Activated T-helper 1 cell treated with anti-CD3 and anti-CD28 coated beads, Interleukin-2, amount 50 U/mL, for 16 hours (primary cell): Measurements from ENCODE around the gene MEF2C.
A peak's percentile ranks its signal among the peaks of the same experiment; 100 is the strongest.

Experiments used
- DNase-seq, 2 donors: peaks; one replicate each; pipeline ENCODE4 v3.0.0-alpha.2; 2020; ENCODE audit warnings: low read depth in 1 of 2, low spot score in 1 of 2

MEF2C gene

DNA sequence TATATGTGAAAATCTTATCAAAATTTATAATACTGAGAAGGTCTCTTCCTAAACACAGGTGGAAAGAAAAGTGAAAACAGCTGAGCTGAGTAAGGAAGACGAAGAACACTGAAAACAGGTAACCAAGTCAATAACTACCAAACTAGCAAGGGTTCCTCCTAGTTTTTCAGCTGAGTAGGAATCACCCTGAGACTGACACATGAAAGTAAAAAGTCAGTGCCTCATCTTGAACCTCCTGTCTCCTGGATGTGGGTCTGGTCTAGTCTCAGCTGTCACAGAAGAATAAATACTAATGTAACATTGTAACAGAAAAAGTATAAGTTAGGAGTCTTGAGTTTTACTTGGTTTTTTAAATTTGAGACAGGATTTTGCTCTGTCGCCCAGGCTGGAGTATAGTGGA is 121.0 kb downstream of the MEF2C start:
- DNase-seq, result no peak

DNA sequence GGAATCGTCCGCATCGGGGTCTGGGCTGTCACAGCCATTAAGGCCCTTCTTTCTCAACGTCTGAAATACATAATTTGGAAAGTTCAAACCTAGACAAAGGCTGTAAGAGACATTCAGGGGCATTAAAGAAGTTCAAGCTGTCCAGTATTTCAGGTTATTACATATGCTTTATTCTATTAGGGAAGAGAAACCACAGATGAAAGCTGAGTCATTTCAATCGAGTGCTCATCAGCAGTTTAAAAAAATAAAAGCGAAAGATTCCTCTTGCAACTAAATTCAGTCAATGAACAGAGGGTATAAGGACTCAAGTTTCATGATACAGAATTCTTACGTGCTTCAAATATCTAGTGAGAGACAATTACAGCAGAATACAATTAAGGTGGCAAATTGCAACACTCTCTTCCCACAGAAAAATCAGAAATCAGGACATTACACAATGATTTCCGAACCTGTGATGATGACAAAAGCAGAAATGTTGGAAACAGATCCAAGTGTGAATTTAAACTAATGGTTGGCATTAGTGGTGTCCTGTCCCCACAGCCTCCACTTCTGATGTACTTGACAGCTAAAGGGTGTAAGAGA is 121.6 kb downstream of the MEF2C start:
- DNase-seq, result no peak

DNA sequence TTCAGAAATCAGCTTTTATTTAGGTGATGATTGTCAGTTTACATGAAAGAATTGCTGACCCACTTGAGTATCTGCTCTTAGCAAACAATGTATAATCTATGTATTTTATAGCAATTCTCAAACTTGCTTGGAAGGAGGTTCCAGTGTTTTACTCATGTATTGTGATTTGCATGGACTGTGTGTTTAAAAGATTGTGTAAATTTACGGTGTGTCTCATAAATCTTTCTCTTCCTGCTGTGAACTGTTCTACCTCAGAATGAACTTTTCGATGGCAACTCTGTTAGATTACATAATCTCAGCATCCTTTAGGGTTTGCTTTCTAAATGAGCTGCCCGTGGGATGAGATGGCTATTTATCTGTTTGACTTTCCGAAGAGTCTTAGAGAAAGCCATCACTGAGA is 122.5 kb downstream of the MEF2C start:
- DNase-seq, result no peak

DNA sequence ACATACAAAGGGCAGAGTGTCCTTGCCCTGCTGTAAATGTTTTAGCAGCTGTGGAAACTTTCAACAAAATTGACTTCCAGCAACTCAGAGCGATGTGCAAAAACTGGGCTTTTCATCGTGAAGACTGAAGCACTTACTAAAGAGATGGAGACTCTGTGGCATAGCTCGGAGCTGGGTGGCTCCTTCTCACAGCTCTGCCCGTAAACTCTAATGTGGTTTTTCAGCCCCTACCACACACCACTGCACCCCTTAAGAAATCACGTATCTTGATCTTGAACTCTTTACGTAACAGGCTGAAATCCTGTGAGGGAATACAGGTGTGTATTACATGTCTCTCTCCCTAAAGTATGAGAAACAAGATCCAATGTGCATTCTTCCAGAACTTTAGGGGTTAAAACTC is 124.4 kb downstream of the MEF2C start:
- no peak for DNase-seq

- no peak for DNase-seq
Measured at GRCh38 chr5:88758184-88758583, 124.8 kb downstream of the MEF2C start.

GRCh38 chr5:88756953-88757352 is 126.0 kb downstream of the MEF2C start:
- DNase-seq, result no peak

DNA sequence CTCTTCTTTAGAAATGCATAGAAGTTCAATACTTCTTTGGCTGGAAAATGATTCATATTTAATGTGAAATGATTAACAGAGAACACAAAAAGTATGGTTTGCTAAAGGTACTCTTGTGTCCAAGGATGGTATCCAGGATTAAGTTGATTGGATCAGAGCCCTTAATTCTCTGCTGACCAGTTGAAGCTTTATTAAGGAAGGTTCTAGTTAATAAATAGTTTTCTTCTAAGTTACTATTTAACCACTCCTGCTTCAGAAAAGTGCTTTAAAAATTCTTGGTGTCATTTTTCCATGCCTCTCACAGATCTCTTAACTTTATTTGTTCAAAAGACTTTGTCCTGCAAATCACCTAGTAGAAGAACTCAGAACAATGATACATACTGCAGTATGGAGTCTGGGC is 134.3 kb downstream of the MEF2C start:
- no peak for DNase-seq

DNA sequence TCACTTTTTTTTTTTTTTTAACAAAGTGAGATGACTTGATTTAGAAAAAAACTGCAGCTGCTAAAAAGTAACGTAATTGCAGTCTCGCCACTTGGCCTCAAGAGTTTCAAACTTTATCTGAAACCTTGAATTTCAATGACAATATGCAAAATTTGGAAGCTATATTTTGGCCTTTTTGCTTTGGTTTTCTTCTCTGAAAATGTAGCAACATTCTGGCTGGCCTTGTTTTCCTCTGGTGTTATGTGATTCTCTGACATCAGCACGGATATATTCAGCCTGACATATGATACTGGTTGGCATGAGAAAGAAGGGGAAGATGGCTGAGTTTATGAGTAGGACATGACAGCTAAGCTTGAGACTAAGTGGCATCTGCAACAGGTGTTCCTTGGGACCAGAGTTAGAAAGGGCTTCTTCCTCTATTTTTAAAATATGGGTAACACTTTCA is 136.5 kb downstream of the MEF2C start:
- no peak for DNase-seq

GRCh38 chr5:88745093-88745696 is 137.8 kb downstream of the MEF2C start:
- no peak for DNase-seq

DNA sequence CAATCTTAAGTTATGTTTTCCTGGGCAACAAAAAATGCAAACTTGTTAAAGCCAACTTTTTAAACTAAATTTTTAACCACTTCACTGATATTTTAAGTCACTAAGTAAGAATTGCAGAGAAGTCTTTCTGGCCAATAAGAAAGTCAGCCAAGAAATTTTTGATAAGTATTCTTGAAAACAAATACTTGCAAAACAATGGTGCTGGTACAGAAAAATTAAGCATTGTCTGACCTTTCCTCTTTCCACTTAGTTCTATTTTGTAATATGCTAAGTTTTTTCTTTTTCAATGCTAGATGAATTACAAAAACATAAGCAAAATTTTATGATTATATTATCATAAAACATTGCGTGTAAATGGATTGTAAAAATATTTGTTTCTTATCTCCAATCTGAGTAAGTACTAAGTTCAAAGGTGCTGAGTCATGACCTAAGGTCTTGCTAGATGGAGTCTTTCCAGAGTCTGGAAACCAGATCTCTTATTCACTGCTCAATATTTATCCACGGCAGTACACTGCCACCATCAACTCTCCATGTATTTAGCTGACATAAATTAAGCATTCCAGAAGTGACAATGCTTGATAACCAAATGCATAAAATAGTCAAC is 139.7 kb downstream of the MEF2C start:
- no peak for DNase-seq

DNA sequence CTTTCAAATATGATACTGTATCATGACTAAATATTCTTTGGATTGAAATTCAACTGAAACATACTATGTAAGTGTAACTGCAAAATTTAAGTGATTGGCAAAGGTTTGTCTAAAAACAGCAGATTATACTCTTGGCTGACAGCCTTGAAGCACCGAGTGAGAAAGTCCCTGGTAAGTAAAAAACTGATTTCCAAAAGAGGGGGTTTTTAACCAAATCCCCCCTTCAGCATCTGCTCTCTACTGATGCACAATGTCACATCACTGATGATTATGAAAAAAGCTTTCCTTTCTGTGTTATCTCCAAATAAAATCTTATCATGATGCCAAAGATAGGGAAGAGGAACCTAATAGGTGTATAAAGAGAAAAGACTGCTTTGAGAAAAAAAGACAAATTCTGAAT is 141.0 kb downstream of the MEF2C start:
- DNase-seq, result no peak

DNA sequence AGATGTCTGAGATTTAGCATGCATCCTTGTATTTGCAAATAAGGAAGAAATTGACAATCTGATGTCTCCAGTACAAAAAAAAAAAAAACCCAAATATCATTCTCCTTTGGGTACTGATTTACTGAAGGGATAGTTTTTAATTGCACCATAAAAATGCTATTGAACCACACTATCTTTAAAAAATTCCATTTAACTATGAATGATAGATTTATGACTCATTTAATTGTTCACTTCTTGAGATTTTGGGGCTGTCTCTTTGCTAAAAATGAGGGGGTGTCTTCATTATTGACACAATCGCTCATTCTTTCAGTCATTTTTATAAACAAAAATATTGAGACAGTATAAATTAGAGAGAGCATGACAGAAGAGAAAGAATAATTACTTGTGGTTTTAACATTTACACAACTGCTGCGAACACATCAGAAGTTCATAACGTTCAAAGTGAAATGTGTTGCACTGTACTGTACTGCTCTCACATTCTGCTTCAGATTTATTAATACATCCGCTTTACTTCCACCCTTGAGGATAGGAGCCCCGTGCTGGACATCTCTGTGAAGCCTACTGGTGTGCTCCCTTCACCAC is 142.3 kb downstream of the MEF2C start:
- DNase-seq, result no peak

DNA sequence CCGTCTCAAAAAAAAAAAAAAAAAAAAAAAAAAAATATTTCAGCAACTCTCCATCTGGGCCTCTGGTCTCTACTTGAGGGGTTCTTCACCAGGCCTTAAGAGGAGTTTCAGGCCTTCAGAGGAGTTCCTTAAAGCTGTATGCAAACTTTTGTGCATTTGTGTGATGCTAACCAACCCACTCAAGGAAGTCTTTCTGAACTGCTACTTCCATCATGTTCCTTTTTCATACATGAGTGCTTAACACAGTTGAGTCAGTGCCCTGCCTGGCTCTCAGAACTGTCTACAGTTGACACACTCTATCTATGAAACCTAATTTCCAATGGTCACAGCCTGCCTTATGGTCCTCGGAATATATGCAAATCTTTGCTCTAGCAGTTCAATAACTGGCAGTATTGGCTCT is 146.5 kb downstream of the MEF2C start:
- DNase-seq, result no peak

DNA sequence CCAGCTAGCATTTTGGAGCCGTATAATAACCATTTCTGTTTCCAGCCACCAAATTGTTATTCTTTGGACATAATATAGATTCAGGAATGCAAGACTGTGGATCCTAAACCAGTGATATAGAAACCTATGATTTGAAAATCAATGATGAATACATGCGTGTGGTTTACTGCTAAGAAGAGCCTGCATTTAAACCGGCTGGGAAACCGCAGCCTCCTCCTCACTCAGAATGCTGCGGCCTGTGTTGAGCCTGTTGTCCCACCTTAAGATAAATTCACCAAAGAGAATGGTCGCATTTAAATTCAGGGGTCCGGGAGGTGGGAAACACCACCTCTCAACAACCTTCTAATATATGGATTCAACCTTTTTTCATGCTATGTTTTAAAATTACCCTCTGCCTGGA is 148.0 kb downstream of the MEF2C start:
- no peak for DNase-seq

GRCh38 chr5:88734191-88734640 is 148.8 kb downstream of the MEF2C start:
- no peak for DNase-seq

- DNase-seq, result no peak
Measured at GRCh38 chr5:88732862-88733261, 150.1 kb downstream of the MEF2C start.

DNA sequence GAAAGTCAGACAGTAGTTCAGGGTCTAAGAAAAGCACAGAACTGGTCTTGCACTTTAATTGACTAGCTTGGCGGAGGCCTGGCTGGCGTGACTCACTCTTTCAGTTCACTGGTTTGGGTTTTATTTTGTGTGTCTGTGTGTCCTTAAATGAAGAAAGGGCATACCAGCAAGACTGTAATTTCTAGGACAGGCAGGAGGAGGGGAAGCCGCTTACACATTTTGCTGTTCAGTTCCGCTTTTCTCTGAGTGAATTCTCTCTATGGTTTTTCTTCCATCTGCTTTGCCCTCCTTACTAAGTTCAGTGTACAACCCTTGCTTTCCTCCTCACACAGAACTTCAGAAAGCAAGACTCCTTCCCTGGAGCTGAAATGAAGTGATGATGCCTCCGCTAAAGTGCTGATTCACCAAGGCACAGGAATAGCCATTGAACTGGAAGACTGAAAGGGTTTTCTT is 150.8 kb downstream of the MEF2C start:
- DNase-seq, result no peak

DNA sequence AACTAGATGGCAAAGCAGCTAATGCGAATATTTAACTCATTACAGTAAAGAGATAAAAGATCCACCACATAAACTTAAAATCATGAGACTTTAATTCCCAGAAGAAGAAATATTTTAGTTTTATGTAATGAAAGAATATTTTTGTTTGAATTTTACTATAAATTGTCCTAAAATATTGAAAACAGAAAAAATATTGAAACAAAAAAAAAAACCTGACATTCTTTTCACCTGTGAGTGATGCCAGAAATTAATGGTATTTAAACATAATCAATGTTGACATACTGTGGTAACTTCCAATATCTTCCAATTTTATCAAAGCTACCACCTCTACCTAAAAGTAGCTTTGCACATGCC is 153.2 kb downstream of the MEF2C start:
- no peak for DNase-seq

DNA sequence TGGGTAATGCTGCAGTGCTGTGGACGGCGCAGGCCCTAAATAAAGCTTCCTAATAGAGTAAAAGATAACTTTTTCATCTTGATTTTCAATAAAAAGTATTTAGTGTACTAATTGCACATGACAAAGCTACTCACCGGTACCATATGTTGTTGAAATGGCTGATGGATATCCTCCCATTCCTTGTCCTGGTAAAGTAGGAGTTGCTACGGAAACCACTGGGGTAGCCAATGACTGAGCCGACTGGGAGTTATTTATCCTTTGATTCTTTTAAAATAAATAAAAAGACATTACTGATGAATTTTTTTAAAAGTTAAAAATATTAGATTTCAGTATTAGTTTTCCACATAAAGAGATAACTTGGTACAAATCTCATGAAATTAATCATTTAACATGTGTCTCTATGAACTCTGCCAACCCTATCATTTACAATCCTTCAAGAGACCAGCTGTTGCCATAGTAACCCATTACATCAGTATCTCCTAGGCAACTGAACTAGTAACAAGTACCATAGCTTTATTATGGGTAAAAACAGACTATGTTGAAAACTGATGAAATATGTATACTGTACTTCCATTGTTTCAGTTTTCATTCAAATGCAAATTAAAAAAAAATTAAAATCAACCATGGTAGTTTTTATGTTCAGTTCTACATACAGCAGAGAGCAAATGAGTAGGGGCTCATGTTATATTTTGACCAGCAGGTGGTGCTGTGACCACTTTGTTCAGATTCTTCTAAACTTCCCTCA is 153.7 kb downstream of the MEF2C start:
- peak in 1 of 2 donors; percentile 5 for DNase-seq

DNA sequence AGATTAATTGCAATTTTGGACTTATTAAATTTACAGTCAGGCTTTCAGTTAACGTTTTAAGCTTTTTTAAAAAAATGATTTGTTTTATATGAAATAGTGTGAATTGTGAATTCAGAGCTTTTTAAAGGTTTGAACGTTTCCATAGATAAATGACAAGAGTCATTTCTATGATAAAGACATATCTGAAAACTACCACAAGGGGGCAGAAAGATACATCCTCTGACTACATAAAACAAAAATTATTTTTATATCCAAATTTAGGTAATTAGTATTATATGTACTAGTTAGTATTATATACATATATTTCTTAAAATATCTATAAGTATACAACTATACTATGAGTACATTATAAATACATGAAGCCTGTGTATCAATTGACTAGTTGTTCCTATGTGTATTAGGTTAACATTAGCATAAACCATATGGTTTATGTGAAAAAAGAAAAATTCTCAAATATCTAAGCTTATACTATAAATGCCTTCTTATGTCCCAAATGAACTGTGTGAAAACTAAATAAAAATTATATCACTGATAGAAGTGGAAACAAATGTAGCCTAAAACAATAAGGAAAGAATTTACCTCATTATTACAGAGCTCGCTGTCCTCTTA is 155.2 kb downstream of the MEF2C start:
- DNase-seq, result no peak

GRCh38 chr5:88725454-88725853 is 157.5 kb downstream of the MEF2C start:
- DNase-seq, result no peak
